ENCODE measurements around the gene GALNT18. TPM values are rescaled to one million over a fixed set of nuclear protein-coding genes. Genes with fewer than 3 reads are reported as not detected.

The GALNT18 gene
- total RNA-seq (ENCODE audit: low replicate concordance), result 1.1 and 2.4 TPM in 2 replicates

DNA sequence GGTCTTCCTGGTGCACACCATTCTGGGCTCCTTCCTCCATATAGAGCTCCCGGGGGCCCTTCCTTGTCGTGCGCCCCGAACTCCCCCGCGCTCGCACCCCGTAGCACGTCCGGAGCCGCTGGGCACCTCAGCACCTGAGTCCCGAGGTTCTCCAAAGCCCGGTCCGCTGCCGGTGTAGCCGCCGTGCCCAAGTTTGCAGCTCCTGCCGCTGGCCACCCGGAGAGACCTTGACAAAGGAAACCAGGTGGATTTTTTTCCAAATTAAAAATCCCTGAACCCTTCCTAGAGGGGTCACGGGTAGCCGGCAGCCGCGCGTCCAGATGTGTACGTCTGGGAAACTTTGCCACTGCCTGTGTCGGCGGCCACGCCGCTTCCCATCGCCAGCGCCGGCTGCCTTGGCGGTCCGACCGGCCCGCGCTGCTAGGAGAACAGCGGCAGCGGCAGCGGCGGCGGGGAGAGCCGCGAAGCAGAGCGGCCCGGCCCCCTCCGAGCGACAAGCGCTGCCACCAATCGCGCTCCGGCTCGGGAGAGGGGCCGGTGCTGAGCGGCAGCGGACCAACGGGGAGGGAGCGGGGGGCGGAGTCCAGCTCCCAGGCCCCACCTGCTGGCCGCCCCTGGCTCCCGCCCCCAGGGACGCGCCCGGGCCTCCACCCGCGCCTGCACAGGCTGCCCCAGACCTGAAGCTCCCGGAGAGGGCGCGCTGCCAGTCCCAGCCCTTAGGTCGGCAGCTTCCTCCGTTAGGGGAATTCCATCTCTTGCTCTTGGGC lies at the start of gene GALNT18:
Gene GALNT18 (minus strand): TSS at position 433 of the 767 bp plus-strand sequence.
- TF ChIP-seq, protein P1, sequence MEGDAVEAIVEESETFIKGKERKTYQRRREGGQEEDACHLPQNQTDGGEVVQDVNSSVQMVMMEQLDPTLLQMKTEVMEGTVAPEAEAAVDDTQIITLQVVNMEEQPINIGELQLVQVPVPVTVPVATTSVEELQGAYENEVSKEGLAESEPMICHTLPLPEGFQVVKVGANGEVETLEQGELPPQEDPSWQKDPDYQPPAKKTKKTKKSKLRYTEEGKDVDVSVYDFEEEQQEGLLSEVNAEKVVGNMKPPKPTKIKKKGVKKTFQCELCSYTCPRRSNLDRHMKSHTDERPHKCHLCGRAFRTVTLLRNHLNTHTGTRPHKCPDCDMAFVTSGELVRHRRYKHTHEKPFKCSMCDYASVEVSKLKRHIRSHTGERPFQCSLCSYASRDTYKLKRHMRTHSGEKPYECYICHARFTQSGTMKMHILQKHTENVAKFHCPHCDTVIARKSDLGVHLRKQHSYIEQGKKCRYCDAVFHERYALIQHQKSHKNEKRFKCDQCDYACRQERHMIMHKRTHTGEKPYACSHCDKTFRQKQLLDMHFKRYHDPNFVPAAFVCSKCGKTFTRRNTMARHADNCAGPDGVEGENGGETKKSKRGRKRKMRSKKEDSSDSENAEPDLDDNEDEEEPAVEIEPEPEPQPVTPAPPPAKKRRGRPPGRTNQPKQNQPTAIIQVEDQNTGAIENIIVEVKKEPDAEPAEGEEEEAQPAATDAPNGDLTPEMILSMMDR (IDR thresholded peaks at IDR 0.05; ENCODE audit: insufficient read depth, low read length), result peak; percentile 20
- peak within 1 kb of the TSS; percentile 62 for H3K4me3 ChIP-seq (ENCODE audit: low read depth, low read length)
- peak; percentile 81 for DNase-seq (ENCODE audit: low read depth)

DNA sequence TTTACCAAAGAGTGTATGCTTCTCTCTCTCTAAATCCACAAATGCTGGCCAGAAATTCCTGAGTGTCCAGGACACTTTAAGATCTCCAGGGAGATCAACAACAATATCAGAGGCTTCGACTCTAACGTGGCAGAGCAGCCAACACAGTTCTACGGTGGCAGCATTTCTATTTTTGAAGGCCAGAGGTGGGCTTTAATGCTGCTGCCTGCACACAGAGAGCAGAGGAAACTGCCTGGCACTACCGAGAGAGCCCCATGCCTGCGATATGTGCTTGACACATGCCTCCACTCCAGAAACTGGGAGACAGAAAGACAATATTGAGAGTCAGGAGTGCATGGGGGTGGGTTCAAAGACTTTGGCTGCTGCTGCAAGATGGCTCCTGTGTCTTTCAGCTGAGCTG lies 48.8 kb upstream of the GALNT18 start:
- TF ChIP-seq, protein P1 (IDR thresholded peaks at IDR 0.05; ENCODE audit: insufficient read depth, low read length), result no peak
- no peak for DNase-seq (ENCODE audit: low read depth)
- no peak overlapping the region for H3K4me3 ChIP-seq (ENCODE audit: low read depth, low read length)

- TF ChIP-seq, protein P1 (IDR thresholded peaks at IDR 0.05; ENCODE audit: insufficient read depth, low read length), result no peak
- no peak overlapping the region for H3K4me3 ChIP-seq (ENCODE audit: low read depth, low read length)
- DNase-seq (ENCODE audit: low read depth), result no peak
Measured at GRCh38 chr11:11669233-11669846, 47.5 kb upstream of the GALNT18 start.

DNA sequence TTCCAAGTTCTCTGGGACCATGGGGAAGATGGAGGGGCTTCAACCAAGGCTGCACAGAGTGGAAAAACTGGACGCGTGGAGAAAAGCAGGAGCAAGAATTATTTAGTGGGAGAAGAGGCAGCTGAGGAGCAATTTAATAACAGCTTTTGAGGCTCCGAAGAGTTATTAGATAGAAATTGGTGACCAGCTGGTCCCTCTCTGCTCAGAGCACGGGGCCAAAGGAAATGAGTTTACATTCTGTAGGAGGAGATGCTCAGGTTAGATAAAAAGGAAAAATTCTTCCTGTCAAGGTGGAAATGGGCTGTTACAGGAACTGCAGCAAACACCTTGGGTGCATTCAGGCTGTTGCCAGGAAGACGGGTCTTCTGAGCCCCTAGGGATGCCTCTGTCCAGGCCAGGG lies 47.0 kb upstream of the GALNT18 start:
- no peak for DNase-seq (ENCODE audit: low read depth)
- H3K4me3 ChIP-seq (ENCODE audit: low read depth, low read length), result no peak overlapping the region
- TF ChIP-seq, protein P1 (IDR thresholded peaks at IDR 0.05; ENCODE audit: insufficient read depth, low read length), result no peak

- H3K4me3 ChIP-seq (ENCODE audit: low read depth, low read length), result no peak overlapping the region
- TF ChIP-seq, protein P1 (IDR thresholded peaks at IDR 0.05; ENCODE audit: insufficient read depth, low read length), result no peak
- no peak for DNase-seq (ENCODE audit: low read depth)
Measured at GRCh38 chr11:11668274-11668673, 46.5 kb upstream of the GALNT18 start.

- TF ChIP-seq, protein P1 (IDR thresholded peaks at IDR 0.05; ENCODE audit: insufficient read depth, low read length), result peak; percentile 9
- DNase-seq (ENCODE audit: low read depth), result peak; percentile 9
- H3K4me3 ChIP-seq (ENCODE audit: low read depth, low read length), result no peak overlapping the region
Measured at GRCh38 chr11:11667056-11667455, 45.3 kb upstream of the GALNT18 start.
